GM19043 (cell line): Measurements from ENCODE around the gene AQR.
"Not testable (repeated sequence)": the region's sequence is repeated elsewhere in the genome, so short reads cannot be mapped to it uniquely, and the experiment has no call there.

Source experiments
- ATAC-seq: cut with Tn5 transposase; IDR thresholded peaks from one replicate; pipeline ENCODE4 v1.9.1; 2021; ENCODE audit warnings: low read depth; ENCODE audit not compliant: unreplicated experiment

Gene AQR

GRCh38 chr15:34969340-34970097 lies at the start of gene AQR:
Gene AQR (minus strand): TSS chr15:34969742. CDS start chr15:34969613, 129 bp downstream.
- ATAC-seq = peak; percentile 98

- no peak for ATAC-seq
These were observed 44.7 kb upstream of the AQR start for GRCh38 chr15:35014241-35014640.

GRCh38 chr15:35013370-35013769 lies 43.8 kb upstream of the AQR start:
- ATAC-seq = no peak

GRCh38 chr15:35007397-35007796 lies 37.9 kb upstream of the AQR start:
- no peak for ATAC-seq

- no peak for ATAC-seq
These were observed 36.4 kb upstream of the AQR start for GRCh38 chr15:35005933-35006332.

- no peak for ATAC-seq
These were observed 34.4 kb upstream of the AQR start for GRCh38 chr15:35003928-35004327.

GRCh38 chr15:35000511-35000910 lies 31.0 kb upstream of the AQR start:
- ATAC-seq = no peak

- ATAC-seq = no peak
These were observed 30.4 kb upstream of the AQR start for GRCh38 chr15:34999906-35000305.

- ATAC-seq = no peak
These were observed 25.4 kb upstream of the AQR start for GRCh38 chr15:34994925-34995324.

GRCh38 chr15:34993877-34994276 lies 24.3 kb upstream of the AQR start:
- peak; percentile 88 for ATAC-seq

GRCh38 chr15:34993412-34993811 lies 23.9 kb upstream of the AQR start:
- no peak for ATAC-seq

- peak; percentile 73 for ATAC-seq
These were observed 18.7 kb upstream of the AQR start, which contains the start of gene ZNF770 for GRCh38 chr15:34988027-34988902. Gene ZNF770 (minus strand): TSS chr15:34988287. CDS start chr15:34983434, 4,853 bp downstream.

- no peak for ATAC-seq
These were observed 18.1 kb upstream of the AQR start for GRCh38 chr15:34987609-34988026.

GRCh38 chr15:34986771-34987480 lies 17.4 kb upstream of the AQR start:
- no peak for ATAC-seq

GRCh38 chr15:34986326-34986725 lies 16.8 kb upstream of the AQR start:
- ATAC-seq = no peak

GRCh38 chr15:34984889-34985630 lies 15.5 kb upstream of the AQR start:
- no peak for ATAC-seq

GRCh38 chr15:34976743-34977142 lies 7.2 kb upstream of the AQR start:
- no peak for ATAC-seq

GRCh38 chr15:34976073-34976472 lies 6.5 kb upstream of the AQR start:
- ATAC-seq = no peak

- ATAC-seq = no peak
These were observed 4.0 kb upstream of the AQR start for GRCh38 chr15:34973512-34973911.

- not testable (repeated sequence) for ATAC-seq
These were observed 629 bp upstream of the AQR start for GRCh38 chr15:34970098-34970643.
